ENCODE results near the gene MAP3K8.

- TF ChIP-seq POLR2A (IDR thresholded peaks at IDR 0.05) (no peak), CTCF (IDR thresholded peaks at IDR 0.05) (no peak), EP300 (IDR thresholded peaks at IDR 0.05) (no peak)
Measured at GRCh38 chr10:30442019-30442606, 8.1 kb downstream of the MAP3K8 start.

Measured in tibial nerve (tissue), 4 donors.